A549 (cell line): ENCODE results near the gene INTS12. TPM values are rescaled to one million over a fixed set of nuclear protein-coding genes. Genes with fewer than 3 reads are reported as not detected.

Experiments used
- ATAC-seq, 2 experiments: fragments of 200-7000 bp in 1 of 2; fragments of >200 bp in 1 of 2; cut with Nextera tagmentation in 1 of 2; cut with Tn5 transposase in 1 of 2; 3 replicates each; pipeline versions ENCODE4 v1.8.0 to v1.9.1; 2018 to 2020; ENCODE audit warnings: mild to moderate bottlenecking in 1 of 2, moderate library complexity in 1 of 2
- CTCF ChIA-PET: fragments of 300-600 bp; sonication (Branson Sonifier 250); formaldehyde crosslinking; extraction: SDS; loops from one replicate; lab custom pipeline; 2021; ENCODE audit warnings: antibody characterized with exemption, inconsistent platforms; lab: Yijun Ruan, JAX
- POLR2A ChIA-PET: fragments of 350-600 bp; formaldehyde crosslinking; extraction: SDS; loops from one replicate; lab custom pipeline; 2021; ENCODE audit warnings: antibody characterized with exemption, inconsistent platforms; lab: Yijun Ruan, JAX
- DNase-seq, 2 experiments: peaks; one replicate each; pipeline versions ENCODE4 v3.0.0 to v3.0.0-alpha.2; 2011 to 2016; ENCODE audit warnings: low read depth in 1 of 2, low spot score in 1 of 2
- FAIRE-seq: peaks from 2 replicates; lab custom pipeline; 2011; peaks lifted over from hg19 to GRCh38; lab: Jason Lieb, UNC
- H3K27ac ChIP-seq, 2 experiments: fragments of >200 bp; sonication (Bioruptor Twin); formaldehyde crosslinking; 3 replicates each; pipeline ENCODE4 v1.5.1; 2016 to 2017
- H3K4me1 ChIP-seq: fragments of >200 bp; sonication (Bioruptor Twin); formaldehyde crosslinking; 3 replicates; pipeline ENCODE4 v1.6.1; 2016
- H3K4me2 ChIP-seq: fragments of >200 bp; sonication (Bioruptor Twin); formaldehyde crosslinking; 3 replicates; pipeline ENCODE4 v1.6.1; 2016
- H3K4me3 ChIP-seq: fragments of >200 bp; sonication (Bioruptor Twin); formaldehyde crosslinking; 3 replicates; pipeline ENCODE4 v1.5.1; 2016
- H3K9me3 ChIP-seq: fragments of >200 bp; sonication (Bioruptor Twin); formaldehyde crosslinking; 3 replicates; pipeline ENCODE4 v1.6.1; 2016
- ATOH8 ChIP-seq: fragments of 250-450 bp; sonication (Bioruptor Pico); IDR thresholded peaks from 2 replicates; pipeline ENCODE4 v1.5.0; 2020; ENCODE audit warnings: low read depth, mild to moderate bottlenecking, moderate library complexity
- CBX8 ChIP-seq: fragments of 200-600 bp; sonication (generic); IDR thresholded peaks from 2 replicates; pipeline ENCODE4 v1.6.1; 2016
- CEBPB ChIP-seq, 2 experiments: fragments of >200 bp in 1 of 2; sonication (Bioruptor Twin) in 1 of 2; formaldehyde crosslinking in 1 of 2; IDR thresholded peaks; 2 replicates each; pipeline ENCODE4 v1.6.1; 2012 to 2016
- CHD2 ChIP-seq: fragments of 150-350 bp; IDR thresholded peaks from 2 replicates; pipeline ENCODE4 v1.6.1; 2014; ENCODE audit warnings: low read length; ENCODE audit not compliant: partially characterized antibody
- CHD4 ChIP-seq: fragments of 200-600 bp; sonication (generic); IDR thresholded peaks from 2 replicates; pipeline ENCODE4 v1.6.1; 2016; ENCODE audit warnings: antibody characterized with exemption, mild to moderate bottlenecking, borderline replicate concordance
- CTCF ChIP-seq: fragments of >200 bp; sonication (Bioruptor Twin); formaldehyde crosslinking; IDR thresholded peaks from 3 replicates; pipeline ENCODE4 v1.5.1; 2016
- E2F6 ChIP-seq: IDR thresholded peaks from 2 replicates; pipeline ENCODE4 v1.6.1; 2012; ENCODE audit warnings: low read depth, borderline replicate concordance
- EHF ChIP-seq: fragments of 250-450 bp; sonication (Bioruptor Pico); IDR thresholded peaks from 2 replicates; pipeline ENCODE4 v1.5.0; 2020; ENCODE audit warnings: mild to moderate bottlenecking
- EHMT2 ChIP-seq: fragments of 200-600 bp; sonication (generic); IDR thresholded peaks from 2 replicates; pipeline ENCODE4 v1.6.1; 2016; ENCODE audit warnings: antibody characterized with exemption, low read depth, mild to moderate bottlenecking, moderate library complexity
- ELK1 ChIP-seq: fragments of 150-350 bp; IDR thresholded peaks from 2 replicates; pipeline ENCODE4 v1.6.1; 2014; ENCODE audit warnings: low read depth, mild to moderate bottlenecking, low read length
- ESRRA ChIP-seq: fragments of 150-350 bp; IDR thresholded peaks from 2 replicates; pipeline ENCODE4 v1.6.1; 2014; ENCODE audit warnings: mild to moderate bottlenecking, low read length, borderline replicate concordance
- FOSL2 ChIP-seq, 2 experiments: fragments of 450-650 bp in 1 of 2; fragments of >200 bp in 1 of 2; sonication (Bioruptor Twin) in 1 of 2; formaldehyde crosslinking; IDR thresholded peaks; 2 replicates each; pipeline versions ENCODE4 v1.5.0 to v1.6.1; 2016 to 2020; ENCODE audit warnings: mild to moderate bottlenecking in 1 of 2, moderate library complexity in 1 of 2
- GATA3 ChIP-seq: IDR thresholded peaks from 2 replicates; pipeline ENCODE4 v1.6.1; 2012; ENCODE audit warnings: borderline replicate concordance
- HDAC2 ChIP-seq: fragments of 200-600 bp; sonication (generic); IDR thresholded peaks from 2 replicates; pipeline ENCODE4 v1.6.1; 2016
- HES2 ChIP-seq: fragments of >200 bp; sonication (Bioruptor Twin); formaldehyde crosslinking; IDR thresholded peaks from 2 replicates; pipeline ENCODE4 v1.6.1; 2016
- HMGXB4 ChIP-seq: fragments of 250-450 bp; sonication (Bioruptor Pico); IDR thresholded peaks from 2 replicates; pipeline ENCODE4 v1.5.0; 2021; ENCODE audit warnings: mild to moderate bottlenecking, moderate library complexity, borderline replicate concordance
- HOXA7 ChIP-seq: fragments of 250-450 bp; sonication (Bioruptor Pico); IDR thresholded peaks from 2 replicates; pipeline ENCODE4 v1.5.0; 2020; ENCODE audit warnings: mild to moderate bottlenecking, moderate library complexity
- HOXB5 ChIP-seq: fragments of 250-450 bp; sonication (Bioruptor Pico); IDR thresholded peaks from 2 replicates; pipeline ENCODE4 v1.5.0; 2020; ENCODE audit warnings: mild to moderate bottlenecking, moderate library complexity
- KDM1A ChIP-seq: fragments of 200-600 bp; sonication (generic); IDR thresholded peaks from 2 replicates; pipeline ENCODE4 v1.6.1; 2016; ENCODE audit warnings: low read depth, mild to moderate bottlenecking
- MAX ChIP-seq: IDR thresholded peaks from 2 replicates; pipeline ENCODE4 v1.6.1; 2012
- MYC ChIP-seq: IDR thresholded peaks from 2 replicates; pipeline ENCODE4 v1.6.1; 2012; ENCODE audit warnings: mild to moderate bottlenecking, inconsistent platforms, low read length, improper control_type of control experiment, borderline replicate concordance
- NFE2L2 ChIP-seq: fragments of 150-350 bp; conservative IDR thresholded peaks from 2 replicates; pipeline ENCODE4 v1.6.1; 2014; ENCODE audit warnings: low read length
- NPAS2 ChIP-seq: fragments of 250-450 bp; sonication (Bioruptor Pico); IDR thresholded peaks from 2 replicates; pipeline ENCODE4 v1.8.0; 2022; ENCODE audit warnings: mild to moderate bottlenecking, moderate library complexity, borderline replicate concordance
- RAD21 ChIP-seq, 2 experiments: fragments of >200 bp in 1 of 2; sonication (Bioruptor Twin) in 1 of 2; formaldehyde crosslinking in 1 of 2; IDR thresholded peaks in 1 of 2; conservative IDR thresholded peaks in 1 of 2; 2 replicates in 1 of 2; 3 replicates in 1 of 2; pipeline ENCODE4 v1.6.1; 2012 to 2018; ENCODE audit warnings: inconsistent platforms in 1 of 2
- RARB ChIP-seq: fragments of 250-450 bp; sonication (Bioruptor Pico); IDR thresholded peaks from 2 replicates; pipeline ENCODE4 v1.8.0; 2021; ENCODE audit warnings: mild to moderate bottlenecking, moderate library complexity
- RCOR1 ChIP-seq: fragments of 150-350 bp; IDR thresholded peaks from 2 replicates; pipeline ENCODE4 v1.6.1; 2014; ENCODE audit warnings: antibody characterized with exemption, low read length, low read depth
- SMC3 ChIP-seq: fragments of >200 bp; sonication (Bioruptor Twin); formaldehyde crosslinking; IDR thresholded peaks from 3 replicates; pipeline ENCODE4 v1.6.1; 2018; ENCODE audit warnings: inconsistent platforms
- USF2 ChIP-seq: fragments of 450-650 bp; IDR thresholded peaks from 2 replicates; pipeline ENCODE4 v1.6.1; 2014; ENCODE audit warnings: antibody characterized with exemption
- WGBS: methylation state at CpG from one replicate; pipeline ENCODE4 v1.1.6; 2017; ENCODE audit errors: missing lambda C conversion rate; 5-methylcytosine and 5-hydroxymethylcytosine counted together
- polyA plus RNA-seq, 4 experiments: library from polyadenylated mRNA; depleted of rRNA in 3 of 4; stranded (reverse); fragments of >200 nt; fragmentation: RNase III in 1 of 4; extraction: RNeasy Plus Mini Kit Qiagen cat#74134 plus additional on column Dnase treatment in 1 of 4; gene quantifications; 2 replicates in 3 of 4; 3 replicates in 1 of 4; pipeline ENCODE4 v1.2.3, GENCODE V29; 2011 to 2017

INTS12 gene
- polyA plus RNA-seq, 2 of the 4 experiments (the other 2 are of a cell fraction), result 13.0 to 39.0 TPM

GRCh38 chr4:105670684-105671083, 37.8 kb downstream of the INTS12 start:
- ChIA-PET CTCF (no interaction called here), POLR2A (no interaction called here)
- ATAC-seq (no peak), DNase-seq (no peak), FAIRE-seq (no peak)
- Histone ChIP-seq H3K27ac (no peak overlapping the region), H3K4me1 (no peaks in the 10 kb centered on the region), H3K4me2 (no peak overlapping the region), H3K9me3 (no peaks in the 10 kb centered on the region), H3K4me3 (no peak overlapping the region)
- TF ChIP-seq CHD4 (no peak), RARB (CRISPR knock-in tag) (no peak), MAX (no peak), KDM1A (no peak), USF2 (no peak), HOXB5 (CRISPR knock-in tag) (no peak), RAD21 (conservative IDR thresholded peaks at IDR 0.05 in 1 of 2, IDR thresholded peaks at IDR 0.05 in 1 of 2) (no peak), MYC (no peak), E2F6 (no peak), HOXA7 (CRISPR knock-in tag) (no peak), HDAC2 (no peak), EHF (no peak), CTCF (no peak), CHD2 (no peak), EHMT2 (no peak), FOSL2 (IDR thresholded peaks at IDR 0.05) (no peak), FOSL2 (CRISPR knock-in tag; IDR thresholded peaks at IDR 0.05) (no peak), ELK1 (no peak), HMGXB4 (CRISPR knock-in tag) (no peak), CEBPB (IDR thresholded peaks at IDR 0.05) (no peak)

GRCh38 chr4:105666693-105667092, 41.8 kb downstream of the INTS12 start:
- ChIA-PET CTCF (interaction anchor here (0.9 to 3.1 kb wide), 3 partner anchors 11 to 807 kb away, joined by 3 to 12 read pairs (median 4); no protein-coding TSS in a partner anchor), POLR2A (no interaction called here)
- 39% methylated on average over 5 of the region's 5 CpGs for WGBS
- no peaks in the 10 kb centered on the region for H3K9me3 ChIP-seq
- no peak overlapping the region for H3K4me3 ChIP-seq
- ATAC-seq, result peak; percentile 68; a peak in 4 of 6 replicates
- no peak for FAIRE-seq
- H3K27ac ChIP-seq, result no peak overlapping the region
- no peak overlapping the region for H3K4me2 ChIP-seq
- peak in 1 of 2 experiments; percentile 22 for DNase-seq
- no peaks in the 10 kb centered on the region for H3K4me1 ChIP-seq
- no peak for TF ChIP-seq RCOR1
- no peak for TF ChIP-seq HES2
- TF ChIP-seq ESRRA, result no peak
- TF ChIP-seq CTCF, result peak; percentile 32
- no peak for TF ChIP-seq NFE2L2
- TF ChIP-seq NPAS2 (CRISPR knock-in tag), result no peak
- peak; percentile 41 to 43; a peak in 3 of 5 replicates for TF ChIP-seq RAD21 (conservative IDR thresholded peaks at IDR 0.05 in 1 of 2, IDR thresholded peaks at IDR 0.05 in 1 of 2)
- TF ChIP-seq MYC, result no peak
- no peak for TF ChIP-seq GATA3
- no peak for TF ChIP-seq CBX8
- TF ChIP-seq SMC3, result peak; percentile 48
- TF ChIP-seq ATOH8, result no peak
